H9 (cell line): ENCODE results near the gene IL17REL. TPM values are rescaled to one million over a fixed set of nuclear protein-coding genes. Genes with fewer than 3 reads are reported as not detected.

Experiments used
- DNase-seq: peaks from one replicate; pipeline ENCODE4 v3.0.0-alpha.2; 2017
- H2AFZ ChIP-seq: one replicate; pipeline ENCODE4 v1.6.1; 2013; ENCODE audit warnings: mild to moderate bottlenecking, low read length, control low read depth, moderate library complexity
- H2AK5ac ChIP-seq: 2 replicates; pipeline ENCODE4 v1.6.1; 2013; ENCODE audit warnings: low read length, control low read depth, mixed read lengths; ENCODE audit not compliant: insufficient read length
- H2BK120ac ChIP-seq: one replicate; pipeline ENCODE4 v1.6.1; 2013; ENCODE audit warnings: low read depth, mild to moderate bottlenecking, low read length, control low read depth, inconsistent platforms; ENCODE audit not compliant: poor library complexity, severe bottlenecking
- H2BK12ac ChIP-seq: 2 replicates; pipeline ENCODE4 v1.6.1; 2013; ENCODE audit warnings: low read length, control low read depth, mixed read lengths, low read depth; ENCODE audit not compliant: insufficient read length
- H2BK15ac ChIP-seq: 2 replicates; pipeline ENCODE4 v1.6.1; 2013; ENCODE audit warnings: low read depth, low read length, control low read depth
- H2BK20ac ChIP-seq: one replicate; pipeline ENCODE4 v1.6.1; 2013; ENCODE audit warnings: low read depth, mild to moderate bottlenecking, low read length, control low read depth, inconsistent platforms; ENCODE audit not compliant: poor library complexity, severe bottlenecking
- H2BK5ac ChIP-seq: 2 replicates; pipeline ENCODE4 v1.6.1; 2013; ENCODE audit warnings: low read length, control low read depth, mixed read lengths; ENCODE audit not compliant: insufficient read length
- H3K14ac ChIP-seq: 2 replicates; pipeline ENCODE4 v1.6.1; 2013; ENCODE audit warnings: low read length, control low read depth; ENCODE audit not compliant: insufficient read depth
- H3K18ac ChIP-seq: 2 replicates; pipeline ENCODE4 v1.6.1; 2013; ENCODE audit warnings: low read depth, mild to moderate bottlenecking, mixed read lengths, low read length, control low read depth; ENCODE audit not compliant: insufficient read length
- H3K23ac ChIP-seq: 2 replicates; pipeline ENCODE4 v1.6.1; 2013; ENCODE audit warnings: low read length, control low read depth, mixed read lengths, low read depth; ENCODE audit not compliant: insufficient read length
- H3K23me2 ChIP-seq: 2 replicates; pipeline ENCODE4 v1.6.1; 2013; ENCODE audit warnings: low read depth, mild to moderate bottlenecking, mixed read lengths, low read length, control low read depth; ENCODE audit not compliant: insufficient read length, poor library complexity, severe bottlenecking
- H3K27ac ChIP-seq: 2 replicates; pipeline ENCODE4 v1.5.1; 2013; ENCODE audit warnings: low read length, control low read depth, mixed read lengths, low read depth; ENCODE audit not compliant: insufficient read length
- H3K27me3 ChIP-seq: 2 replicates; pipeline ENCODE4 v1.6.1; 2013; ENCODE audit warnings: low read length, control low read depth, inconsistent platforms; ENCODE audit not compliant: insufficient read depth
- H3K4ac ChIP-seq: 2 replicates; pipeline ENCODE4 v1.6.1; 2013; ENCODE audit warnings: low read depth, mild to moderate bottlenecking, control low read depth, inconsistent platforms, low read length, moderate library complexity
- H3K4me1 ChIP-seq: 2 replicates; pipeline ENCODE4 v1.6.1; 2013; ENCODE audit warnings: low read length, control low read depth, inconsistent platforms; ENCODE audit not compliant: insufficient read depth
- H3K4me2 ChIP-seq: 2 replicates; pipeline ENCODE4 v1.6.1; 2013; ENCODE audit warnings: low read length, control low read depth, mixed read lengths; ENCODE audit not compliant: insufficient read length, insufficient read depth
- H3K56ac ChIP-seq: 2 replicates; pipeline ENCODE4 v1.6.1; 2013; ENCODE audit warnings: low read depth, mild to moderate bottlenecking, mixed read lengths, low read length, control low read depth; ENCODE audit not compliant: insufficient read length
- H3K79me1 ChIP-seq: 2 replicates; pipeline ENCODE4 v1.6.1; 2013; ENCODE audit warnings: low read depth, mild to moderate bottlenecking, moderate library complexity, low read length, control low read depth, inconsistent platforms; ENCODE audit not compliant: insufficient read depth, poor library complexity, severe bottlenecking
- H3K79me2 ChIP-seq: 2 replicates; pipeline ENCODE4 v1.6.1; 2013; ENCODE audit warnings: low read length, control low read depth, inconsistent platforms; ENCODE audit not compliant: insufficient read depth
- H3K9ac ChIP-seq: 2 replicates; pipeline ENCODE4 v1.6.1; 2013; ENCODE audit warnings: low read length, control low read depth, mixed read lengths; ENCODE audit not compliant: insufficient read length; ENCODE audit errors: extremely low read depth
- H3K9me3 ChIP-seq: one replicate; pipeline ENCODE4 v1.6.1; 2013; ENCODE audit warnings: low read depth, low read length, inconsistent platforms; ENCODE audit not compliant: control insufficient read depth
- H3T11ph ChIP-seq: one replicate; pipeline ENCODE4 v1.6.1; 2013; ENCODE audit warnings: mild to moderate bottlenecking, low read length, control low read depth, inconsistent platforms
- H4K20me1 ChIP-seq: one replicate; pipeline ENCODE4 v1.6.1; 2013; ENCODE audit not compliant: control insufficient read depth, insufficient read length, insufficient read depth
- H4K5ac ChIP-seq: 2 replicates; pipeline ENCODE4 v1.6.1; 2013; ENCODE audit warnings: low read depth, mild to moderate bottlenecking, mixed read lengths, low read length, control low read depth; ENCODE audit not compliant: insufficient read length
- H4K8ac ChIP-seq: replicated peaks from 2 replicates; pipeline ENCODE4 v1.6.1; 2013; ENCODE audit warnings: low read length, control low read depth, mixed read lengths, low read depth; ENCODE audit not compliant: insufficient read length
- H4K91ac ChIP-seq: 2 replicates; pipeline ENCODE4 v1.6.1; 2013; ENCODE audit warnings: low read depth, mild to moderate bottlenecking, moderate library complexity, mixed read lengths, low read length, control low read depth; ENCODE audit not compliant: insufficient read length
- H3K27ac Mint-ChIP-seq, 3 experiments: 2 replicates in 2 of 3; 3 replicates in 1 of 3; pipeline ENCODE4 v1.8.0; 2020 to 2021; ENCODE audit warnings: mixed read lengths in 3 of 3, mild to moderate bottlenecking in 1 of 3, moderate library complexity in 1 of 3
- H3K27me3 Mint-ChIP-seq: 2 replicates; pipeline ENCODE4 v1.8.0; 2021; ENCODE audit warnings: low read depth, mild to moderate bottlenecking, moderate library complexity, mixed read lengths
- H3K36me3 Mint-ChIP-seq, 3 experiments: 2 replicates in 2 of 3; 3 replicates in 1 of 3; pipeline ENCODE4 v1.8.0; 2020 to 2021; ENCODE audit warnings: low read depth in 3 of 3, mixed read lengths in 3 of 3; ENCODE audit not compliant: insufficient read depth in 1 of 3
- H3K4me1 Mint-ChIP-seq, 2 experiments: 2 replicates each; pipeline ENCODE4 v1.8.0; 2020; ENCODE audit warnings: mixed read lengths in 2 of 2
- H3K4me3 Mint-ChIP-seq, 2 experiments: 2 replicates in 1 of 2; 3 replicates in 1 of 2; pipeline ENCODE4 v1.8.0; 2020 to 2021; ENCODE audit warnings: mild to moderate bottlenecking in 2 of 2, mixed read lengths in 2 of 2, moderate library complexity in 1 of 2
- H3K9me3 Mint-ChIP-seq, 2 experiments: 2 replicates in 1 of 2; 3 replicates in 1 of 2; pipeline ENCODE4 v1.8.0; 2020; ENCODE audit warnings: mild to moderate bottlenecking in 2 of 2, mixed read lengths in 2 of 2, moderate library complexity in 1 of 2
- WGBS: extraction: QIAGEN DNeasy Blood & Tissue Kit; methylation state at CpG from one replicate; pipeline ENCODE4 v1.1.7; 2013; ENCODE audit warnings: missing lambda C conversion rate, low lambda C conversion rate, mixed read lengths; ENCODE audit not compliant: insufficient read length; ENCODE audit errors: extremely low coverage; 5-methylcytosine and 5-hydroxymethylcytosine counted together
- total RNA-seq: library from RNA; stranded (reverse); gene quantifications from 2 replicates; pipeline ENCODE4 v1.2.1, GENCODE V29; 2021
- TF ChIP-seq, protein P1 (sequence below): fragments of 200-600 bp; sonication (generic); conservative IDR thresholded peaks from 3 replicates; pipeline ENCODE4 v1.8.0; 2021; ENCODE audit warnings: antibody characterized with exemption, mild to moderate bottlenecking

The IL17REL gene
- total RNA-seq, 1 experiment from 2014 or later, result 0.20 TPM

DNA sequence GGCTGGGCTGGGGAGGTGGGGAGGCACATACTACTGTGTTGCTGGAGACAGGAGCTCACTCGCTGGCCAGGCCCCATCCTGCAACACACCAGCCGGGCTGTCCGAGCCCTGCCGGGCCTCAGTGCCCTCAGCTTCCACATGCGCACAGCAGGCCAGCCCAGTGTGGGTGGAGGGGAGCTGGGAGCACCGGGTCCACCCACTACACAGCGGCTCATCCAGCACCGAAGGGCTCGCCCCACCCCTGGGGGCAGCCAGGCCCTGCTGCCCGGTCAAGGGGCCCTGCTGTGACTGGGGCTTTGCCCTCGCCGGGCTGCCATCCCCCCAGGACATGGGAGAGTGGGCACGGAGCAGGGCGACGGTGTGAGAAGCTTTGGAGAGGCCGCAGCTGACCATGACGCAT, 36.3 kb upstream of the IL17REL start:
- no CpG with 5 or more reads among the region's 17 CpGs for WGBS
- Mint-ChIP-seq H3K4me1 (no peaks in the 10 kb centered on the region), H3K9me3 (peaks cover 3 to 7% of the 10 kb centered on the region in 2 experiments; a peak in 3 of 5 replicates), H3K4me3 (no peak overlapping the region), H3K27me3 (peaks cover 14% of the 10 kb centered on the region), H3K27ac (no peak overlapping the region), H3K36me3 (no peaks in the 10 kb centered on the region; a peak in 1 of 7 replicates)
- TF ChIP-seq, protein P1, sequence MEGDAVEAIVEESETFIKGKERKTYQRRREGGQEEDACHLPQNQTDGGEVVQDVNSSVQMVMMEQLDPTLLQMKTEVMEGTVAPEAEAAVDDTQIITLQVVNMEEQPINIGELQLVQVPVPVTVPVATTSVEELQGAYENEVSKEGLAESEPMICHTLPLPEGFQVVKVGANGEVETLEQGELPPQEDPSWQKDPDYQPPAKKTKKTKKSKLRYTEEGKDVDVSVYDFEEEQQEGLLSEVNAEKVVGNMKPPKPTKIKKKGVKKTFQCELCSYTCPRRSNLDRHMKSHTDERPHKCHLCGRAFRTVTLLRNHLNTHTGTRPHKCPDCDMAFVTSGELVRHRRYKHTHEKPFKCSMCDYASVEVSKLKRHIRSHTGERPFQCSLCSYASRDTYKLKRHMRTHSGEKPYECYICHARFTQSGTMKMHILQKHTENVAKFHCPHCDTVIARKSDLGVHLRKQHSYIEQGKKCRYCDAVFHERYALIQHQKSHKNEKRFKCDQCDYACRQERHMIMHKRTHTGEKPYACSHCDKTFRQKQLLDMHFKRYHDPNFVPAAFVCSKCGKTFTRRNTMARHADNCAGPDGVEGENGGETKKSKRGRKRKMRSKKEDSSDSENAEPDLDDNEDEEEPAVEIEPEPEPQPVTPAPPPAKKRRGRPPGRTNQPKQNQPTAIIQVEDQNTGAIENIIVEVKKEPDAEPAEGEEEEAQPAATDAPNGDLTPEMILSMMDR, result no peak
- Histone ChIP-seq H3K18ac (no peak overlapping the region), H3K23me2 (no peaks in the 10 kb centered on the region), H3K4ac (no peak overlapping the region), H4K91ac (no peak overlapping the region), H3K79me1 (no peaks in the 10 kb centered on the region), H2BK15ac (no peak overlapping the region), H2BK20ac (no peak overlapping the region), H3K56ac (no peak overlapping the region), H4K5ac (no peak overlapping the region), H2AK5ac (no peak overlapping the region), H2BK12ac (no peak overlapping the region), H2BK5ac (no peak overlapping the region), H3K9ac (no peak overlapping the region), H3K23ac (no peak overlapping the region), H4K20me1 (no peaks in the 10 kb centered on the region), H3T11ph (no peak overlapping the region), H3K14ac (no peak overlapping the region), H3K79me2 (no peaks in the 10 kb centered on the region), H3K4me2 (no peak overlapping the region), H2BK120ac (no peak overlapping the region), H2AFZ (no peak overlapping the region), H4K8ac (no peak overlapping the region), H3K9me3 (no peaks in the 10 kb centered on the region), H3K27me3 (no peaks in the 10 kb centered on the region), H3K4me1 (no peaks in the 10 kb centered on the region), H3K27ac (no peak overlapping the region)
- DNase-seq, result no peak
